Panc1 (cell line): ENCODE data around the gene CLCF1. TPM values are rescaled to one million over a fixed set of nuclear protein-coding genes. Genes with fewer than 3 reads are reported as not detected.

Experiments used
- ATAC-seq: fragments of 200-7000 bp; cut with Tn5 transposase; 2 replicates; pipeline ENCODE4 v1.9.1; 2020; ENCODE audit warnings: mild to moderate bottlenecking, moderate library complexity
- BruUV-seq: library from RNA; stranded (reverse); fragments of 400-500 nt; replicated peaks from 2 replicates; lab custom pipeline; 2021; lab: Mats Ljungman, UMichigan
- CTCF ChIA-PET: fragments of 300-600 bp; sonication (Branson Sonifier 250); formaldehyde crosslinking; loops from one replicate; lab custom pipeline; 2022; ENCODE audit warnings: antibody characterized with exemption; lab: Charles Lee
- POLR2A ChIA-PET: fragments of 300-600 bp; sonication (Branson Sonifier 250); formaldehyde crosslinking; loops from one replicate; lab custom pipeline; 2022; ENCODE audit warnings: antibody characterized with exemption; lab: Charles Lee
- DNase-seq: peaks from one replicate; pipeline ENCODE4 v3.0.0-alpha.2; 2010; ENCODE audit warnings: low read depth, low spot score
- H3K27ac ChIP-seq: 2 replicates; pipeline ENCODE4 v1.5.1; 2011; ENCODE audit warnings: mild to moderate bottlenecking, low read length, inconsistent platforms
- H3K27me3 ChIP-seq: fragments of 200-500 bp; sonication (Bioruptor generic); 2 replicates; pipeline ENCODE4 v1.6.0; 2014; ENCODE audit warnings: low read length, inconsistent platforms; ENCODE audit not compliant: control insufficient read depth, insufficient read depth
- H3K36me3 ChIP-seq: fragments of 200-500 bp; sonication (Bioruptor generic); 2 replicates; pipeline ENCODE4 v1.5.1; 2014; ENCODE audit warnings: inconsistent platforms, mild to moderate bottlenecking, low read length, moderate library complexity; ENCODE audit not compliant: control insufficient read depth, insufficient read depth
- H3K4me1 ChIP-seq: 2 replicates; pipeline ENCODE4 v1.5.1; 2011; ENCODE audit warnings: inconsistent platforms, mild to moderate bottlenecking, low read length, moderate library complexity; ENCODE audit not compliant: control insufficient read depth, insufficient read depth
- H3K4me3 ChIP-seq, 2 experiments: 2 replicates each; pipeline ENCODE4 v1.5.1; 2011 to 2012; ENCODE audit warnings: low read depth in 2 of 2, low read length in 2 of 2, mild to moderate bottlenecking in 2 of 2, inconsistent platforms in 1 of 2, moderate library complexity in 1 of 2
- H3K9me3 ChIP-seq: fragments of 200-500 bp; sonication (Bioruptor generic); 2 replicates; pipeline ENCODE4 v1.5.1; 2014; ENCODE audit warnings: low read depth, mild to moderate bottlenecking, inconsistent platforms, low read length, moderate library complexity; ENCODE audit not compliant: control insufficient read depth, insufficient read depth
- CTCF ChIP-seq: fragments of 450-650 bp; IDR thresholded peaks from 2 replicates; pipeline ENCODE4 v1.5.1; 2017; ENCODE audit warnings: mild to moderate bottlenecking
- POLR2AphosphoS5 ChIP-seq: IDR thresholded peaks from 2 replicates; pipeline ENCODE4 v1.6.1; 2012; ENCODE audit warnings: mild to moderate bottlenecking, low read depth, low read length, moderate library complexity
- REST ChIP-seq, 2 experiments: IDR thresholded peaks; 2 replicates each; pipeline ENCODE4 v1.6.1; 2011 to 2012; ENCODE audit warnings: low read depth in 2 of 2, control low read depth in 1 of 2, low read length in 1 of 2, mild to moderate bottlenecking in 1 of 2, moderate library complexity in 1 of 2; ENCODE audit not compliant: insufficient read depth in 1 of 2
- SIN3A ChIP-seq: IDR thresholded peaks from 2 replicates; pipeline ENCODE4 v1.6.1; 2012; ENCODE audit warnings: low read depth, mild to moderate bottlenecking, low read length, moderate library complexity, borderline replicate concordance; ENCODE audit not compliant: insufficient read depth
- TCF7L2 ChIP-seq: IDR thresholded peaks from 2 replicates; pipeline ENCODE4 v1.6.1; 2011; ENCODE audit warnings: mild to moderate bottlenecking, low read depth, low read length, inconsistent platforms
- in situ Hi-C: cut with HindIII; loops from 2 replicates; pipeline ENCODE4 v1.10.0; 2016; ENCODE audit warnings: low sequenced_read_pairs, low pct_unique_long_range_greater_than_20kb
- intact Hi-C: fragments of 100-400 bp; cut with micrococcal nuclease; formaldehyde crosslinking; loops from one replicate; pipeline ENCODE4 v1.10.0; 2022; ENCODE audit not compliant: unreplicated experiment
- total RNA-seq: library from RNA; stranded (reverse); gene quantifications from one replicate; pipeline ENCODE4 v1.2.1, GENCODE V29; 2021; ENCODE audit not compliant: unreplicated experiment

Gene CLCF1
- total RNA-seq, 1 experiment from 2014 or later: 9.3 TPM

GRCh38 chr11:67421430-67422031, 48.1 kb upstream of the CLCF1 start:
- Histone ChIP-seq H3K36me3 (no peaks in the 10 kb centered on the region), H3K9me3 (no peaks in the 10 kb centered on the region), H3K4me3 (peak overlapping the region; percentile 54 to 61), H3K27ac (peak overlapping the region; percentile 53; the same call in 1 of the 2 replicates), H3K4me1 (peaks cover 39% of the 10 kb centered on the region), H3K27me3 (no peaks in the 10 kb centered on the region)
- ChIA-PET CTCF (no interaction called here), POLR2A (interaction anchor here (0.6 kb wide), 1 partner anchor 24 kb away, joined by 3 read pairs; no protein-coding TSS in a partner anchor)
- TF ChIP-seq REST (IDR thresholded peaks at IDR 0.05; ENCODE audit: insufficient read depth in 1 of 2, low read depth in 2 of 2, low read length in 1 of 2): no peak
- TF ChIP-seq CTCF: no peak
- TF ChIP-seq TCF7L2: no peak
- TF ChIP-seq POLR2AphosphoS5: no peak; the same call in 1 of the 2 replicates
- no peak for TF ChIP-seq SIN3A
- ATAC-seq (peak; percentile 26), DNase-seq (no peak)
- intact Hi-C loops (no loop called here), in situ Hi-C loops (no loop called here)
- no TSS peak for BruUV-seq

- TF ChIP-seq REST (IDR thresholded peaks at IDR 0.05; ENCODE audit: insufficient read depth in 1 of 2, low read depth in 2 of 2, low read length in 1 of 2) (no peak), POLR2AphosphoS5 (peak; percentile 36; the same call in 1 of the 2 replicates), CTCF (no peak), TCF7L2 (no peak), SIN3A (peak; percentile 60; the same call in 1 of the 2 replicates)
- ChIA-PET POLR2A (interaction anchor here (0.6 kb wide), 2 partner anchors 19 to 23 kb away, joined by 3 to 7 read pairs; partner anchors contain the start of gene PPP1CA), CTCF (interaction anchor here (0.6 to 1.2 kb wide), 3 partner anchors 18 to 207 kb away, joined by 3 to 5 read pairs (median 3); no protein-coding TSS in a partner anchor)
- intact Hi-C loops (no loop called here), in situ Hi-C loops (no loop called here)
- H3K4me3 ChIP-seq: peak overlapping the region; percentile 54 to 61
- no TSS peak for BruUV-seq
- H3K27me3 ChIP-seq: no peaks in the 10 kb centered on the region
- peaks cover 46% of the 10 kb centered on the region for H3K4me1 ChIP-seq
- H3K9me3 ChIP-seq: no peaks in the 10 kb centered on the region
- no peak for DNase-seq
- ATAC-seq: peak; percentile 91
- H3K36me3 ChIP-seq: no peaks in the 10 kb centered on the region
- H3K27ac ChIP-seq: peak overlapping the region; percentile 63
Observed at GRCh38 chr11:67420646-67421429, 47.4 kb upstream of the CLCF1 start.
